H1 (cell line): ENCODE measurements around the gene PLCL2. TPM values are rescaled to one million over a fixed set of nuclear protein-coding genes. Genes with fewer than 3 reads are reported as not detected.

Experiments used
- BACH1 ChIP-seq: IDR thresholded peaks from 2 replicates; pipeline ENCODE4 v1.6.1; 2012; ENCODE audit warnings: low read length, improper control_type of control experiment
- CHD7 ChIP-seq: fragments of 300-600 bp; sonication (generic); IDR thresholded peaks from 2 replicates; pipeline ENCODE4 v1.7.1; 2012; ENCODE audit warnings: low read length, moderate library complexity, mild to moderate bottlenecking, inconsistent platforms; ENCODE audit not compliant: insufficient replicate concordance
- polyA plus RNA-seq, 7 experiments: library from polyadenylated mRNA; depleted of rRNA in 3 of 7; stranded (reverse) in 5 of 7; unstranded in 2 of 7; fragments of >200 nt in 5 of 7; fragments of 200-250 nt in 2 of 7; gene quantifications; 1 replicate in 5 of 7; 2 replicates in 1 of 7; 4 replicates in 1 of 7; pipeline versions ENCODE4 v1.2.1 to v1.2.3, GENCODE V29; 2011 to 2013; ENCODE audit warnings: missing spikeins in 2 of 7, mixed read lengths in 2 of 7
- total RNA-seq: library from RNA; stranded (reverse); fragmentation: NEBNext Ultra II Directional; extraction: Animal tissue kit (Norgen Biotek cat#: 25700); gene quantifications from 2 replicates; pipeline ENCODE4 v1.2.1, GENCODE V29; 2021

PLCL2 gene
- total and polyA plus RNA-seq, 2 of the 8 experiments (the other 6 are each of a cell fraction or from before 2014, with no cell fraction given), result 3.5 to 6.8 TPM

GRCh38 chr3:17014284-17014683, 129.5 kb downstream of the PLCL2 start (continued):
- TF ChIP-seq CHD7 (no peak), BACH1 (no peak)
- TF ChIP-seq, all 59 proteins: peak for 0
